Endothelial cell (in vitro differentiated cells): ENCODE data around the gene LTO1. TPM values are rescaled to one million over a fixed set of nuclear protein-coding genes. Genes with fewer than 3 reads are reported as not detected.

Experiments
- DNase-seq: peaks from one replicate; pipeline ENCODE4 v3.0.0; 2021; ENCODE audit warnings: low spot score
- H3K27ac Mint-ChIP-seq: one replicate; pipeline ENCODE4 v1.8.0; 2021; ENCODE audit warnings: mixed read lengths, inconsistent platforms; ENCODE audit not compliant: unreplicated experiment
- H3K27me3 Mint-ChIP-seq: one replicate; pipeline ENCODE4 v1.8.0; 2021; ENCODE audit warnings: mild to moderate bottlenecking, moderate library complexity, mixed read lengths, inconsistent platforms; ENCODE audit not compliant: unreplicated experiment
- H3K36me3 Mint-ChIP-seq: one replicate; pipeline ENCODE4 v1.8.0; 2021; ENCODE audit warnings: mild to moderate bottlenecking, low read depth, mixed read lengths, inconsistent platforms; ENCODE audit not compliant: unreplicated experiment
- H3K4me1 Mint-ChIP-seq: one replicate; pipeline ENCODE4 v1.8.0; 2021; ENCODE audit warnings: mild to moderate bottlenecking, mixed read lengths, inconsistent platforms; ENCODE audit not compliant: unreplicated experiment
- H3K4me3 Mint-ChIP-seq: one replicate; pipeline ENCODE4 v1.8.0; 2021; ENCODE audit warnings: mild to moderate bottlenecking, mixed read lengths, inconsistent platforms; ENCODE audit not compliant: unreplicated experiment
- H3K9me3 Mint-ChIP-seq: one replicate; pipeline ENCODE4 v1.8.0; 2021; ENCODE audit warnings: mixed read lengths, inconsistent platforms; ENCODE audit not compliant: unreplicated experiment
- CTCF ChIP-seq: fragments of 200-600 bp; sonication (generic); IDR thresholded peaks from one replicate; pipeline ENCODE4 v1.5.0; 2021; ENCODE audit warnings: antibody characterized with exemption; ENCODE audit not compliant: unreplicated experiment
- total RNA-seq: library from RNA; stranded (reverse); fragmentation: NEBNext Ultra II Directional; extraction: Animal tissue kit (Norgen Biotek cat#: 25700); gene quantifications from one replicate; pipeline ENCODE4 v1.2.1, GENCODE V29; 2021; ENCODE audit not compliant: unreplicated experiment

Gene LTO1
- total RNA-seq, 1 donor from 2014 or later = 23.3 TPM

GRCh38 chr11:69658626-69659450 lies 16.3 kb downstream of the LTO1 start:
- Mint-ChIP-seq H3K9me3 (no peaks in the 10 kb centered on the region), H3K36me3 (peaks cover 4% of the 10 kb centered on the region), H3K4me1 (peaks cover 16% of the 10 kb centered on the region), H3K27me3 (peaks cover 6% of the 10 kb centered on the region), H3K27ac (peak overlapping the region; percentile 36), H3K4me3 (no peak overlapping the region)
- no peak for TF ChIP-seq CTCF
- no peak for DNase-seq

- DNase-seq = peak; percentile 64
- H3K4me3 Mint-ChIP-seq = no peak overlapping the region
- TF ChIP-seq CTCF = no peak
- peak overlapping the region; percentile 30 for H3K27ac Mint-ChIP-seq
- no peaks in the 10 kb centered on the region for H3K9me3 Mint-ChIP-seq
- H3K36me3 Mint-ChIP-seq = no peaks in the 10 kb centered on the region
- H3K4me1 Mint-ChIP-seq = peaks cover 16% of the 10 kb centered on the region
- peaks cover 6% of the 10 kb centered on the region for H3K27me3 Mint-ChIP-seq
These were observed 17.1 kb downstream of the LTO1 start for GRCh38 chr11:69657911-69658625.

GRCh38 chr11:69657456-69657910 lies 17.7 kb downstream of the LTO1 start:
- TF ChIP-seq CTCF = no peak
- H3K9me3 Mint-ChIP-seq = no peaks in the 10 kb centered on the region
- H3K4me3 Mint-ChIP-seq = no peak overlapping the region
- H3K27me3 Mint-ChIP-seq = peaks cover 6% of the 10 kb centered on the region
- no peak overlapping the region for H3K27ac Mint-ChIP-seq
- no peaks in the 10 kb centered on the region for H3K36me3 Mint-ChIP-seq
- no peak for DNase-seq
- H3K4me1 Mint-ChIP-seq = peaks cover 16% of the 10 kb centered on the region

GRCh38 chr11:69656536-69657455 lies 18.4 kb downstream of the LTO1 start:
- DNase-seq = no peak
- no peaks in the 10 kb centered on the region for H3K9me3 Mint-ChIP-seq
- TF ChIP-seq CTCF = no peak
- no peak overlapping the region for H3K4me3 Mint-ChIP-seq
- H3K36me3 Mint-ChIP-seq = no peaks in the 10 kb centered on the region
- H3K4me1 Mint-ChIP-seq = peaks cover 16% of the 10 kb centered on the region
- peaks cover 6% of the 10 kb centered on the region for H3K27me3 Mint-ChIP-seq
- H3K27ac Mint-ChIP-seq = peak overlapping the region; percentile 24
